IMR-90 (cell line): ENCODE measurements around the gene MAP3K8.

Experiments
- RAD21 ChIP-seq: IDR thresholded peaks from 2 replicates; pipeline ENCODE4 v1.6.1; 2012; ENCODE audit warnings: low read length, improper control_type of control experiment
- TF ChIP-seq, protein P1 (sequence below): conservative IDR thresholded peaks from 2 replicates; pipeline ENCODE4 v1.5.1; 2012; ENCODE audit warnings: mild to moderate bottlenecking, low read depth, low read length, improper control_type of control experiment

DNA sequence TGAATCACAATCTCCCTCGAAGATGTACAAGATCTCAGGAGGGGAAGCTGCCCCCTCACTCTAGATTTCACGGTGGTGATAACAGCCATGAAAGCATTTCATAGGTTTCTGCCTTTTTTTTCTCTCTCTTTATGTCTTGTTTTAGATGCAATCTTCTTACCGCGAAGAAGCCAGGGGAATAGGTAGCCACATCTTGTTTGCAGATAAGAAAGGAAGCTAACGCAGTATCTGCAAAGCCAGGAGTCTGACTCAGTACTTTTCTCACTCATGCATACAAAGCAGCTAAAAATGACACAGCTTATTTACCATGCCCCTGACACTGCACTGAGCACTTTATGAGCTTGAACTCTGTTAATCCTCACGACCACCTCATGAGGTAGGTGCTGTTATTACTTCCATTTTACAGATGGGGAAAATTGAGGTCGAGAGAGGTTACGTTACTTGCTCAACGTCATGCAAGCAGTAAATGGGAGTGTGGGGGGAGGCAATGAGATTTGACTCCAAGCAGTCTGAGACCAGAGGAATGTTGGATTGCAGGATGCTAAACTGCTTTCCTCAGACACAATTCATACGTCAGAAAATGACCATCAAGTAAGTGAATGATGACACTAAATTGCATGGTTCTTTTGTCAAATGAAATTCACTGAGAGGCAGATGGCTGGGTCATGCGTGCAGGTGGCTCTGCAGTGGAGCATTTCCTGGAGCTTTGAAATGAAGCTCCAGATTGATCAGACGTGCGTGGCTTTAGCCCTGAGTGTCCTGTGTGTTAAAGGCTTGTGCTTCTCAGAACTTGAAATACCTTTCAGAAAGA is 3.3 kb downstream of the MAP3K8 start:
- TF ChIP-seq, protein P1, sequence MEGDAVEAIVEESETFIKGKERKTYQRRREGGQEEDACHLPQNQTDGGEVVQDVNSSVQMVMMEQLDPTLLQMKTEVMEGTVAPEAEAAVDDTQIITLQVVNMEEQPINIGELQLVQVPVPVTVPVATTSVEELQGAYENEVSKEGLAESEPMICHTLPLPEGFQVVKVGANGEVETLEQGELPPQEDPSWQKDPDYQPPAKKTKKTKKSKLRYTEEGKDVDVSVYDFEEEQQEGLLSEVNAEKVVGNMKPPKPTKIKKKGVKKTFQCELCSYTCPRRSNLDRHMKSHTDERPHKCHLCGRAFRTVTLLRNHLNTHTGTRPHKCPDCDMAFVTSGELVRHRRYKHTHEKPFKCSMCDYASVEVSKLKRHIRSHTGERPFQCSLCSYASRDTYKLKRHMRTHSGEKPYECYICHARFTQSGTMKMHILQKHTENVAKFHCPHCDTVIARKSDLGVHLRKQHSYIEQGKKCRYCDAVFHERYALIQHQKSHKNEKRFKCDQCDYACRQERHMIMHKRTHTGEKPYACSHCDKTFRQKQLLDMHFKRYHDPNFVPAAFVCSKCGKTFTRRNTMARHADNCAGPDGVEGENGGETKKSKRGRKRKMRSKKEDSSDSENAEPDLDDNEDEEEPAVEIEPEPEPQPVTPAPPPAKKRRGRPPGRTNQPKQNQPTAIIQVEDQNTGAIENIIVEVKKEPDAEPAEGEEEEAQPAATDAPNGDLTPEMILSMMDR: no peak
- no peak for TF ChIP-seq RAD21
